K562 (cell line): ENCODE results near the gene FOXD2.

Experiments
- AFF4 ChIP-seq: sonication (generic); formaldehyde crosslinking; IDR thresholded peaks from 2 replicates; pipeline ENCODE4 v1.8.0; 2023; ENCODE audit warnings: mild to moderate bottlenecking, missing genetic modification reagents
- CREBBP ChIP-seq: IDR thresholded peaks from one replicate; pipeline ENCODE4 v1.6.1; 2012; ENCODE audit warnings: low read depth, mild to moderate bottlenecking, control low read depth, inconsistent platforms, low read length
- ELF1 ChIP-seq: fragments of 200-800 bp; sonication (Bioruptor generic); IDR thresholded peaks from 2 replicates; pipeline ENCODE4 v1.6.1; 2016; ENCODE audit warnings: missing genetic modification characterization, missing compliant biosample characterization
- NR1H2 ChIP-seq: sonication (generic); formaldehyde crosslinking; IDR thresholded peaks from 2 replicates; pipeline ENCODE4 v1.4.0; 2020; ENCODE audit warnings: mild to moderate bottlenecking, missing genetic modification reagents
- RFX7 ChIP-seq: fragments of 250-450 bp; sonication (Bioruptor Pico); IDR thresholded peaks from 2 replicates; pipeline ENCODE4 v1.5.1; 2021; ENCODE audit warnings: mild to moderate bottlenecking

- TF ChIP-seq ELF1 (no peak), AFF4 (CRISPR knock-in tag) (no peak), CREBBP (no peak), RFX7 (CRISPR knock-in tag) (no peak), NR1H2 (CRISPR knock-in tag) (no peak)
Observed at GRCh38 chr1:47410068-47410455, 27.8 kb upstream of the FOXD2 start.
